HG03460 (cell line): ENCODE measurements around the gene PRICKLE1.

Experiments used
- ATAC-seq: cut with Tn5 transposase; IDR thresholded peaks from one replicate; pipeline ENCODE4 v1.9.1; 2021; ENCODE audit not compliant: unreplicated experiment

PRICKLE1 gene

GRCh38 chr12:42496886-42497285, 92.7 kb downstream of the PRICKLE1 start:
- ATAC-seq = no peak

GRCh38 chr12:42495244-42495643, 94.3 kb downstream of the PRICKLE1 start:
- ATAC-seq = no peak

DNA sequence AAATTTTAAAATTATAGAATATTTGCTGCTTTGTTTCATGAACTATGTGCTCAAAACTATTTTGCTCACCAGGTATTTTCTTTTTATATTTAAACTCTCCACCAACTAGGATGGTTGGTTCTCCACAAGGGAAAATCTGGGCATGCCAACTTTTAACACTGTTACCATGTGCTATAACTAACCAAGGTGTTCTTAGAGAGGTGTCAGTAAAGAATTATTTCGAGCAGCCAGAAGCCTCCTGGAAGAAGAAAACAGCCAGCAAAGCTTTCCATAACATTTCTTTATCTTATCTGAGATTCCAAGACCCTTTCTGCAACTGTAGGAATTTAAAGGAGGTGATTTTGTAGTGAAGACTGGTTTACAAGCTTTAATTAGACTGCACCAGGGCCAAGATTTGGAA, 97.3 kb downstream of the PRICKLE1 start:
- no peak for ATAC-seq

- ATAC-seq = no peak
Measured at GRCh38 chr12:42490261-42490842, 99.2 kb downstream of the PRICKLE1 start.

DNA sequence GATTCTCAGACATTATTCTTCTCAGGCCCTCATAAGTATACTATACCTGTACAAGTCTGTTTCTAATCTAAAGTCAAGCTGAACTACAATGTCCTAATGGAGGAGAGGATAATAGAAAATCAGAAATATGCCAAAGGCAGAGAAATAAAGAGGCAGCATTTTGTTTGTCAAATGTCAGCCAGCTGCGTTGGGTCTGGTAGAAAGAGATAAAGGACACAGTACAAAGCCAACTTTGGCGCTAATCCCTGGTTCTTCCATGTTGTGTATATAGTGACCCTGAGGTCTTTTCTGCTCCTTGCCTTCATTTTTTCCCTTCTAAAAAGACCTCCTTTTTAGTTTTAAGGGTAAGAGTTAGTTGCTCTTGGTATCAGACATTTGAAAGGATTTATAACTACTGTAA, 103.1 kb downstream of the PRICKLE1 start:
- ATAC-seq = no peak

- ATAC-seq = no peak
Measured at GRCh38 chr12:42485823-42486222, 103.7 kb downstream of the PRICKLE1 start.

DNA sequence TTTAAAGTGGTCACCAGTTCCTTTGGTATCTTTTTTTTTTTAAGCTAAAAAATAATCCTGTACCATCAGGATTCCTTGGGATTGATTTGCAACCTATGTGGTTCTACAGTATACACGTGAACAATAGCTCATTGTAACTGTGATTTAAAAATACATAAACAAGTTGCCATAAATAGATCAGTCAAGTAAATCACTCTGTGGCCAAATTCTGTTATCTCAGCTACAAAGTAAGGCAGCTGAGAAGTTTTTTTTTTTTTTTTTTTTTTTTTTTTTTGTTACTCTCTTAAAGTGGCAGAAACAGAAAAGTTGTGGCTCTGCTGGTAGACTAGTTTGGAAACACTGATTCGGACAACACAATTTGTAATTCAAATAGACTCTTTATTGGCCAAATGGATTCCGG, 104.5 kb downstream of the PRICKLE1 start:
- no peak for ATAC-seq

DNA sequence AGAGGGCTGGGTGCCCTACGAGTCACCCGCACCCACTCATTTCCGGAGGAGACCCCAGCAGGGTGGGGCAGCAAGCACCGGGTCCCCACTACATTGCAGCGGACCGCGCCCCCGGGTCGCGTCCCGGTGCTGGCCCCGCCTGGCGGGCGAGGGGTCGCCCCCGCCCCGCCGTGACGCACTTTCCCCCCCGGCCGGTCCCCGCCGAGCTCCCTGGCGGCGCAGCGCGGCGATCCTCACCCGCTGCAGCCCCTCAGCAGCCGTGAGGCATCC, 106.1 kb downstream of the PRICKLE1 start:
- peak; percentile 26 for ATAC-seq

GRCh38 chr12:42482748-42483520, 106.6 kb downstream of the PRICKLE1 start:
- peak; percentile 72 for ATAC-seq

- ATAC-seq = no peak
Measured at GRCh38 chr12:42482041-42482747, 107.4 kb downstream of the PRICKLE1 start.

GRCh38 chr12:42481368-42481767, 108.2 kb downstream of the PRICKLE1 start:
- no peak for ATAC-seq

GRCh38 chr12:42477941-42478340, 111.6 kb downstream of the PRICKLE1 start:
- no peak for ATAC-seq

- ATAC-seq = peak; percentile 45
Measured at GRCh38 chr12:42475106-42475505, 114.4 kb downstream of the PRICKLE1 start.

DNA sequence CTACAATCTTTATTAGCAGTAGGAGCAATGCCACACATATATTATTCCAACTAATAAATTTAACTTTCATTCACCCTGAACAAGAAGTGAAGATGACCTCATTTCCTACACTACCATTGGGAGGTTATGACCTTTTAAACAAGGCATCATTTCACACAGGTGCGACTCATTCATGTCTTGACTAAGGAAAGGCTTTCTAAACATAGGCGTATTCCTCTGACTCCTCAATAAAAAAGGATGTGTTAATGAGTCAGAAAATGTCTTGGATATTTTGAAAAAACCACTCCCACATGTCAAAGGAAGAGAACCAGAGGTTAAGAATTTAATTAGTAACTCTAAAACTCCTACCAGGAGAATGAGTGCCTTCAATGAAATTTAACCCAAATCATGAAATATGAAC, 115.2 kb downstream of the PRICKLE1 start:
- ATAC-seq = no peak

DNA sequence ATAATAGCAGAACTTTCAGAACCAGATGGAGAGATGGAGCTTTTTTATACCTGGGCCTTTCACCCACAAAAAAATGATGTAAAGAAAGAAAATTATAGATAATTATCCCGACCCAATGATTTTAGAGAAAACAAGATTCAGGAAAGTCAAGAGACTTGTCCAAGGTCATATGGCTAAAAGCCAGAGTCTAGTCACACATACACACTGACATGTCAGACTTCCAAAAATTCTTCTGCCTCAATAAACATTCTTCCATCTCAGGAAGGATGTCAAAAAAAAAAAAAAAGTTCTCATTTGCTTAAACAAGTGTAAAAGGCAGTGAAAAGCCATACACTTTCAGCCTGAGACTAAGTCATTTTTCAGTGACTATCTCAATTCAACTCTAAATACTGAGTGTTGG, 116.0 kb downstream of the PRICKLE1 start:
- no peak for ATAC-seq

DNA sequence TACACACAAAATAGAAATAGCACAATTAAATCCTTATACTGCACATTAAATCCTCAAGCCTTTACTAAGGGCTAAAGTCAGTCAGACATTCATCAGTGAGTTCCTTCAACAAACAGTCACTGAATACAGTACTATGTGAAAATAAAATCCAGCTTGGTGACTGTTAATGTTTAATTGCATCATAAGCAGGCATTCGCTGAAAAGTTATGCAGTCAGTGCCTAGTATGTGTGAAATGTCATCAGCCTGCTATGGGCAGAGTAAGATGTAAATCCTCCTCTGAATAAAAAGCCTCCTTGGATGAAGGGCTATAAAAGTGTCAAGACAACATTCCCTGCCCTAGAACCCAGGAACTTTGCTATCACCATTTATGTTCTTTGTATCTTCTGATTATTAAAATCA, 116.4 kb downstream of the PRICKLE1 start:
- ATAC-seq = no peak

DNA sequence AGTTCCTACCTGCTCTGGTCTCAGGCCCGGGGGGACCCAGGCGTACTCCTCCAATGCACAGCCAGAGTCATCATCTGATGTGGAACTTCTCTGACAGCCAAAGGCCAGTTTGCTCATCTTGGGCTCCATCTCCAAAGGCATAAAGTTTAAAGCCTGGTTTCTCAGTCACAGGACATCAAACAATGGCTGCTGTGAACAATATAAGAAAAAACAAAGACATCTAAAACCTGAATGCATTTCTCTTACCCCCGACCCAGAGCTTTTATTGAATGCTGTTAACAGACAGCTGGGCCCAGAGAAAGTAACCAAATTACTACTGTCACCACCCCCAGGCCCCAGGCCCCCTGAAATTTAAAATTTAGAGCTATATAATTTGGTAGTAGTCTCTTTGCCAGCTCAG, 117.2 kb downstream of the PRICKLE1 start:
- no peak for ATAC-seq

- peak; percentile 94 for ATAC-seq
Measured at GRCh38 chr12:42469355-42470175, 120.0 kb downstream of the PRICKLE1 start.

DNA sequence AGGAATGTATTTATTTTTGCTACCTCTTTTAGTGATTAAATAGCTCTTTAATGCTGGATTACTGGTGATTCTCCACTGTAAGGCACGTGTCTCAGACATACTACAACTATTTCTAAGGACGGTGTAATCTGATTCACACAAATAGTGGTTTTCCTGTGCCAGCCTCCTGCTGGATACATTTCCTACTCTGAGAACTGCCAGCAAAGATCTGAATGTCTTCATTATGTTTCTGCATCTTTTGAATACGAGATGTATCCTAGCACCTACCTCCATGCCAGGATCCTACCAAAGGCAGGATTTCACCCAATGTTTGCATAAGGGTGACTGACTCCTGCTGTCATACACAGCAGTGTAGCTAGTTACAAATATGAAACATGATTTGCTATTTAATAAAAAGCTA, 120.6 kb downstream of the PRICKLE1 start:
- ATAC-seq = no peak

DNA sequence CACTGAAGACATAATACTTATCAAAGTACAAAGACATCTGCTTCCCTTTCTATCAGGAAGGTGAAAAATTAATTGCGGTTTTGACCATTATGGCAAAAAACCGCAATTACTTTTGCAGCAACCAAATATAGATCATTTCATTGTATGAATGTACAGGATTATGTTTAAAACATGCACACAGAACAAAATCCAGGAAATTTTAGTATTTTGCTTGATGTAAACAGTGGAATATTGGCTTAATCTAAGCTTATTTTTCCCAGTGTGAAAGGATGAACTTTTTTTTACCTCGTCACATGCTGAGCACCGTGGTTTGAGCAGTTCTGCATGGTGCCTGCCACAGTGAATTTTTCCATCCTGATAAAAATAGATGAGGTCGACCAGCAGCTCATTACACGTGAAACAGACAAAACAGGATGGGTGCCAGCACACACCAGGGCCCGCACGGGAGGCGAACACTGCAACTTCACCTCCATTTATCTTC, 121.2 kb downstream of the PRICKLE1 start:
- ATAC-seq = no peak

- ATAC-seq = no peak
Measured at GRCh38 chr12:42463671-42464070, 125.9 kb downstream of the PRICKLE1 start.
